H9 (cell line): ENCODE results near the gene GALR1. TPM values are rescaled to one million over a fixed set of nuclear protein-coding genes. Genes with fewer than 3 reads are reported as not detected.

ENCODE experiments used
- DNase-seq: peaks from one replicate; pipeline ENCODE4 v3.0.0-alpha.2; 2017
- H2AFZ ChIP-seq: one replicate; pipeline ENCODE4 v1.6.1; 2013; ENCODE audit warnings: mild to moderate bottlenecking, low read length, control low read depth, moderate library complexity
- H2AK5ac ChIP-seq: 2 replicates; pipeline ENCODE4 v1.6.1; 2013; ENCODE audit warnings: low read length, control low read depth, mixed read lengths; ENCODE audit not compliant: insufficient read length
- H2BK120ac ChIP-seq: one replicate; pipeline ENCODE4 v1.6.1; 2013; ENCODE audit warnings: low read depth, mild to moderate bottlenecking, low read length, control low read depth, inconsistent platforms; ENCODE audit not compliant: poor library complexity, severe bottlenecking
- H2BK12ac ChIP-seq: 2 replicates; pipeline ENCODE4 v1.6.1; 2013; ENCODE audit warnings: low read length, control low read depth, mixed read lengths, low read depth; ENCODE audit not compliant: insufficient read length
- H2BK15ac ChIP-seq: 2 replicates; pipeline ENCODE4 v1.6.1; 2013; ENCODE audit warnings: low read depth, low read length, control low read depth
- H2BK20ac ChIP-seq: one replicate; pipeline ENCODE4 v1.6.1; 2013; ENCODE audit warnings: low read depth, mild to moderate bottlenecking, low read length, control low read depth, inconsistent platforms; ENCODE audit not compliant: poor library complexity, severe bottlenecking
- H2BK5ac ChIP-seq: 2 replicates; pipeline ENCODE4 v1.6.1; 2013; ENCODE audit warnings: low read length, control low read depth, mixed read lengths; ENCODE audit not compliant: insufficient read length
- H3K14ac ChIP-seq: 2 replicates; pipeline ENCODE4 v1.6.1; 2013; ENCODE audit warnings: low read length, control low read depth; ENCODE audit not compliant: insufficient read depth
- H3K18ac ChIP-seq: 2 replicates; pipeline ENCODE4 v1.6.1; 2013; ENCODE audit warnings: low read depth, mild to moderate bottlenecking, mixed read lengths, low read length, control low read depth; ENCODE audit not compliant: insufficient read length
- H3K23ac ChIP-seq: 2 replicates; pipeline ENCODE4 v1.6.1; 2013; ENCODE audit warnings: low read length, control low read depth, mixed read lengths, low read depth; ENCODE audit not compliant: insufficient read length
- H3K23me2 ChIP-seq: 2 replicates; pipeline ENCODE4 v1.6.1; 2013; ENCODE audit warnings: low read depth, mild to moderate bottlenecking, mixed read lengths, low read length, control low read depth; ENCODE audit not compliant: insufficient read length, poor library complexity, severe bottlenecking
- H3K27ac ChIP-seq: 2 replicates; pipeline ENCODE4 v1.5.1; 2013; ENCODE audit warnings: low read length, control low read depth, mixed read lengths, low read depth; ENCODE audit not compliant: insufficient read length
- H3K27me3 ChIP-seq: 2 replicates; pipeline ENCODE4 v1.6.1; 2013; ENCODE audit warnings: low read length, control low read depth, inconsistent platforms; ENCODE audit not compliant: insufficient read depth
- H3K4ac ChIP-seq: 2 replicates; pipeline ENCODE4 v1.6.1; 2013; ENCODE audit warnings: low read depth, mild to moderate bottlenecking, control low read depth, inconsistent platforms, low read length, moderate library complexity
- H3K4me1 ChIP-seq: 2 replicates; pipeline ENCODE4 v1.6.1; 2013; ENCODE audit warnings: low read length, control low read depth, inconsistent platforms; ENCODE audit not compliant: insufficient read depth
- H3K4me2 ChIP-seq: 2 replicates; pipeline ENCODE4 v1.6.1; 2013; ENCODE audit warnings: low read length, control low read depth, mixed read lengths; ENCODE audit not compliant: insufficient read length, insufficient read depth
- H3K56ac ChIP-seq: 2 replicates; pipeline ENCODE4 v1.6.1; 2013; ENCODE audit warnings: low read depth, mild to moderate bottlenecking, mixed read lengths, low read length, control low read depth; ENCODE audit not compliant: insufficient read length
- H3K79me1 ChIP-seq: 2 replicates; pipeline ENCODE4 v1.6.1; 2013; ENCODE audit warnings: low read depth, mild to moderate bottlenecking, moderate library complexity, low read length, control low read depth, inconsistent platforms; ENCODE audit not compliant: insufficient read depth, poor library complexity, severe bottlenecking
- H3K79me2 ChIP-seq: 2 replicates; pipeline ENCODE4 v1.6.1; 2013; ENCODE audit warnings: low read length, control low read depth, inconsistent platforms; ENCODE audit not compliant: insufficient read depth
- H3K9ac ChIP-seq: 2 replicates; pipeline ENCODE4 v1.6.1; 2013; ENCODE audit warnings: low read length, control low read depth, mixed read lengths; ENCODE audit not compliant: insufficient read length; ENCODE audit errors: extremely low read depth
- H3K9me3 ChIP-seq: one replicate; pipeline ENCODE4 v1.6.1; 2013; ENCODE audit warnings: low read depth, low read length, inconsistent platforms; ENCODE audit not compliant: control insufficient read depth
- H3T11ph ChIP-seq: one replicate; pipeline ENCODE4 v1.6.1; 2013; ENCODE audit warnings: mild to moderate bottlenecking, low read length, control low read depth, inconsistent platforms
- H4K20me1 ChIP-seq: one replicate; pipeline ENCODE4 v1.6.1; 2013; ENCODE audit not compliant: control insufficient read depth, insufficient read length, insufficient read depth
- H4K5ac ChIP-seq: 2 replicates; pipeline ENCODE4 v1.6.1; 2013; ENCODE audit warnings: low read depth, mild to moderate bottlenecking, mixed read lengths, low read length, control low read depth; ENCODE audit not compliant: insufficient read length
- H4K8ac ChIP-seq: replicated peaks from 2 replicates; pipeline ENCODE4 v1.6.1; 2013; ENCODE audit warnings: low read length, control low read depth, mixed read lengths, low read depth; ENCODE audit not compliant: insufficient read length
- H4K91ac ChIP-seq: 2 replicates; pipeline ENCODE4 v1.6.1; 2013; ENCODE audit warnings: low read depth, mild to moderate bottlenecking, moderate library complexity, mixed read lengths, low read length, control low read depth; ENCODE audit not compliant: insufficient read length
- H3K27ac Mint-ChIP-seq, 3 experiments: 2 replicates in 2 of 3; 3 replicates in 1 of 3; pipeline ENCODE4 v1.8.0; 2020 to 2021; ENCODE audit warnings: mixed read lengths in 3 of 3, mild to moderate bottlenecking in 1 of 3, moderate library complexity in 1 of 3
- H3K27me3 Mint-ChIP-seq: 2 replicates; pipeline ENCODE4 v1.8.0; 2021; ENCODE audit warnings: low read depth, mild to moderate bottlenecking, moderate library complexity, mixed read lengths
- H3K36me3 Mint-ChIP-seq, 3 experiments: 2 replicates in 2 of 3; 3 replicates in 1 of 3; pipeline ENCODE4 v1.8.0; 2020 to 2021; ENCODE audit warnings: low read depth in 3 of 3, mixed read lengths in 3 of 3; ENCODE audit not compliant: insufficient read depth in 1 of 3
- H3K4me1 Mint-ChIP-seq, 2 experiments: 2 replicates each; pipeline ENCODE4 v1.8.0; 2020; ENCODE audit warnings: mixed read lengths in 2 of 2
- H3K4me3 Mint-ChIP-seq, 2 experiments: 2 replicates in 1 of 2; 3 replicates in 1 of 2; pipeline ENCODE4 v1.8.0; 2020 to 2021; ENCODE audit warnings: mild to moderate bottlenecking in 2 of 2, mixed read lengths in 2 of 2, moderate library complexity in 1 of 2
- H3K9me3 Mint-ChIP-seq, 2 experiments: 2 replicates in 1 of 2; 3 replicates in 1 of 2; pipeline ENCODE4 v1.8.0; 2020; ENCODE audit warnings: mild to moderate bottlenecking in 2 of 2, mixed read lengths in 2 of 2, moderate library complexity in 1 of 2
- WGBS: extraction: QIAGEN DNeasy Blood & Tissue Kit; methylation state at CpG from one replicate; pipeline ENCODE4 v1.1.7; 2013; ENCODE audit warnings: missing lambda C conversion rate, low lambda C conversion rate, mixed read lengths; ENCODE audit not compliant: insufficient read length; ENCODE audit errors: extremely low coverage; 5-methylcytosine and 5-hydroxymethylcytosine counted together
- total RNA-seq: library from RNA; stranded (reverse); gene quantifications from 2 replicates; pipeline ENCODE4 v1.2.1, GENCODE V29; 2021
- TF ChIP-seq, protein P1 (sequence below): fragments of 200-600 bp; sonication (generic); conservative IDR thresholded peaks from 3 replicates; pipeline ENCODE4 v1.8.0; 2021; ENCODE audit warnings: antibody characterized with exemption, mild to moderate bottlenecking

GALR1 gene
- total RNA-seq, 1 experiment from 2014 or later, result 0.07 TPM

DNA sequence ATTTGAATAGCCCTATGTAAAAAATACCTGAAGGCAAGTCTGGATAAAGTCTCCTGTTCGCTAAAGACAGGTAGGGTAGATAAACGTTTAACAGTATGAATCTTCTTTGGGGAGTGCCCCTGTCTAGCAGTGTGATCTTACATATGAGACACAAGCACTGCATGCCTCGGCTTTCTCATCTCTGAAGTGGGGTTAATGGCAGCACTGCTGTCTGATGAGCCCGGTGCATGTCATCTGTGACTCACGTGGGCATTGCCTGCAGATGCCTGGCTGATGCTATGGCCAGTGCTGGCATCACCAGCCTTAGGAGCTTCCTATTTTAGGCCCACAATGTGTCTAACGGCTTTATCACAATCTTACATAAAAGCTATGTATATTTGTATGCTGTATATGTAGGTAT, 50.1 kb downstream of the GALR1 start:
- Mint-ChIP-seq H3K36me3 (no peaks in the 10 kb centered on the region; a peak in 1 of 7 replicates), H3K27ac (no peak overlapping the region), H3K27me3 (peaks cover 5% of the 10 kb centered on the region; the same call in 1 of the 2 replicates), H3K4me1 (peaks cover 6 to 7% of the 10 kb centered on the region in 2 experiments), H3K9me3 (no peaks in the 10 kb centered on the region), H3K4me3 (no peak overlapping the region)
- Histone ChIP-seq H3K9me3 (no peaks in the 10 kb centered on the region), H3K79me1 (no peaks in the 10 kb centered on the region), H3K4me1 (no peaks in the 10 kb centered on the region; the same call in 1 of the 2 replicates), H3K18ac (no peak overlapping the region), H2BK12ac (no peak overlapping the region), H4K8ac (no peak overlapping the region), H4K20me1 (no peaks in the 10 kb centered on the region), H3T11ph (no peak overlapping the region), H2BK15ac (no peak overlapping the region), H3K4ac (no peak overlapping the region), H2AK5ac (no peak overlapping the region), H3K56ac (no peak overlapping the region), H3K4me2 (no peak overlapping the region), H3K9ac (no peak overlapping the region), H2AFZ (no peak overlapping the region), H3K23ac (no peak overlapping the region), H2BK5ac (no peak overlapping the region), H3K27ac (no peak overlapping the region), H3K14ac (no peak overlapping the region), H3K79me2 (no peaks in the 10 kb centered on the region), H4K5ac (no peak overlapping the region), H2BK20ac (no peak overlapping the region), H3K27me3 (no peaks in the 10 kb centered on the region), H2BK120ac (no peak overlapping the region), H3K23me2 (no peaks in the 10 kb centered on the region), H4K91ac (no peak overlapping the region)
- TF ChIP-seq, protein P1, sequence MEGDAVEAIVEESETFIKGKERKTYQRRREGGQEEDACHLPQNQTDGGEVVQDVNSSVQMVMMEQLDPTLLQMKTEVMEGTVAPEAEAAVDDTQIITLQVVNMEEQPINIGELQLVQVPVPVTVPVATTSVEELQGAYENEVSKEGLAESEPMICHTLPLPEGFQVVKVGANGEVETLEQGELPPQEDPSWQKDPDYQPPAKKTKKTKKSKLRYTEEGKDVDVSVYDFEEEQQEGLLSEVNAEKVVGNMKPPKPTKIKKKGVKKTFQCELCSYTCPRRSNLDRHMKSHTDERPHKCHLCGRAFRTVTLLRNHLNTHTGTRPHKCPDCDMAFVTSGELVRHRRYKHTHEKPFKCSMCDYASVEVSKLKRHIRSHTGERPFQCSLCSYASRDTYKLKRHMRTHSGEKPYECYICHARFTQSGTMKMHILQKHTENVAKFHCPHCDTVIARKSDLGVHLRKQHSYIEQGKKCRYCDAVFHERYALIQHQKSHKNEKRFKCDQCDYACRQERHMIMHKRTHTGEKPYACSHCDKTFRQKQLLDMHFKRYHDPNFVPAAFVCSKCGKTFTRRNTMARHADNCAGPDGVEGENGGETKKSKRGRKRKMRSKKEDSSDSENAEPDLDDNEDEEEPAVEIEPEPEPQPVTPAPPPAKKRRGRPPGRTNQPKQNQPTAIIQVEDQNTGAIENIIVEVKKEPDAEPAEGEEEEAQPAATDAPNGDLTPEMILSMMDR, result no peak
- DNase-seq, result no peak
- WGBS, result no CpG with 5 or more reads among the region's 6 CpGs
